ENCODE data around the gene GNAQ.
"Not testable (repeated sequence)": the region's sequence is repeated elsewhere in the genome, so short reads cannot be mapped to it uniquely, and the experiment has no call there.

GNAQ gene

DNA sequence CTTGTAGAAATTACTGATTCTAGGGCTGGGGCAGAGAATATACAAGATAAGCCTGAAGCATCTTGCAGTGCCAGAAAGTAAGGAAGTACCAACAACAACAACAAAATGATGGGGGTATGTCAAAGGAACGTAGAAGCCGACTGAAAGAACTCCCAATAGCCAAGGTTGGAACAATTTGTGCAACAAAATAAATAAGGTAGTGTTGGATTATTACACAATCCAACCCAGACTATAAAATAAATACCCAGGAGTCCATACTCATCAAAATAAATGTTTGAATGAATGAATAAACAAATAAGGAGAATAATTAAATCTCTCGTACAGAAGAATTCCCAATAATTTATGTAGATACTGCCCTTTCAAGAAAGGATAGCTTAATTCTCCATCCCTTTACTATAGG is 31.1 kb upstream of the GNAQ start:
- no peak for DNase-seq (ENCODE audit: extremely low spot score)
- TF ChIP-seq, protein P1, sequence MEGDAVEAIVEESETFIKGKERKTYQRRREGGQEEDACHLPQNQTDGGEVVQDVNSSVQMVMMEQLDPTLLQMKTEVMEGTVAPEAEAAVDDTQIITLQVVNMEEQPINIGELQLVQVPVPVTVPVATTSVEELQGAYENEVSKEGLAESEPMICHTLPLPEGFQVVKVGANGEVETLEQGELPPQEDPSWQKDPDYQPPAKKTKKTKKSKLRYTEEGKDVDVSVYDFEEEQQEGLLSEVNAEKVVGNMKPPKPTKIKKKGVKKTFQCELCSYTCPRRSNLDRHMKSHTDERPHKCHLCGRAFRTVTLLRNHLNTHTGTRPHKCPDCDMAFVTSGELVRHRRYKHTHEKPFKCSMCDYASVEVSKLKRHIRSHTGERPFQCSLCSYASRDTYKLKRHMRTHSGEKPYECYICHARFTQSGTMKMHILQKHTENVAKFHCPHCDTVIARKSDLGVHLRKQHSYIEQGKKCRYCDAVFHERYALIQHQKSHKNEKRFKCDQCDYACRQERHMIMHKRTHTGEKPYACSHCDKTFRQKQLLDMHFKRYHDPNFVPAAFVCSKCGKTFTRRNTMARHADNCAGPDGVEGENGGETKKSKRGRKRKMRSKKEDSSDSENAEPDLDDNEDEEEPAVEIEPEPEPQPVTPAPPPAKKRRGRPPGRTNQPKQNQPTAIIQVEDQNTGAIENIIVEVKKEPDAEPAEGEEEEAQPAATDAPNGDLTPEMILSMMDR (IDR thresholded peaks at IDR 0.05; ENCODE audit: control extremely low read depth, extremely low read depth, low read depth, missing control alignments) = no peak
- ChIA-PET CTCF (no interaction called here), POLR2A (no interaction called here)

DNA sequence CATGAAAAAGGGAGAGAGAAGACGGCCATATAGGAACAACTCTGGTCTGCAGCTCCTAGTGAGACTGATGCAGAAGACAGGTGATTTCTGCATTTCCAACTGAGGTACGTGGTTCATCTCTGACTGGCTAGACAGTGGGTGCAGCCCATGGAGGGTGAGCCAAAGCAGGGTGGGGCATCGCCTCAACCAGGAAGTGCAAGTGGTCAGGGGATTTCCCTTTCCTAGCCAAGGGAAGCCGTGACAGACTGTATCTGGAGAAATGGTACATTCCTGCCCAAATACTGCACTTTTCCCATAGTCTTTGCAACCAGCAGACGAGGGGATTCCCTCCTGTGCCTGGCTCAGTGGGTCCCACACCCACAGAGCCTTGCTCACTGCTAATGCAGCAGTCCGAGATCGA is 22.6 kb upstream of the GNAQ start:
- CTCF ChIA-PET = interaction anchor here (2.7 kb wide), 1 partner anchor 19 kb away, joined by 8 read pairs; no protein-coding TSS in a partner anchor
- DNase-seq (ENCODE audit: extremely low spot score); POLR2A ChIA-PET: not testable (repeated sequence)

- ChIA-PET CTCF (interaction anchor here (1.1 to 2.7 kb wide), 2 partner anchors 18 to 77 kb away, joined by 3 to 8 read pairs; no protein-coding TSS in a partner anchor), POLR2A (no interaction called here)
- TF ChIP-seq, protein P1 (IDR thresholded peaks at IDR 0.05; ENCODE audit: control extremely low read depth, extremely low read depth, low read depth, missing control alignments) = no peak
- DNase-seq (ENCODE audit: extremely low spot score) = no peak
Measured at GRCh38 chr9:78053627-78054026, 22.0 kb upstream of the GNAQ start.

DNA sequence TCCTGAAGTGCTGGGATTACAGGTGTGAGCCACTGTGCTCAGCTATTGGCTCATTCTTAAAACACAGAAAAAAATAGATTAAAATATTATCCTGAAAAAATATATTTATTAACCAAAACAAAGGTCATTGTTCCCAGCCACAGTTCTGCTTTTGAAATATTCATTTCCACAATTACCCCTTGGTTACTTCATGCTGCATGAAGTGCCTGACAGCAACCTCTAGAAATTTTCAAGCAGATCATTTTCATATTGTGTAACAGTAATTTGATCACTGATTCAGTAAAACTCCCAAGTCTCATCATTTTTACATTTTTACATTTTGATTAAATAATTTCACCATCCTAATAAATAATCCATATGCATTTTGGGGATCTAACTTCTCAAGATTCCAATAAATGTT is 18.8 kb upstream of the GNAQ start:
- TF ChIP-seq, protein P1 (IDR thresholded peaks at IDR 0.05; ENCODE audit: control extremely low read depth, extremely low read depth, low read depth, missing control alignments) = no peak
- CTCF ChIA-PET = interaction anchor here (2.1 kb wide), 1 partner anchor 11 kb away, joined by 8 read pairs; no protein-coding TSS in a partner anchor
- POLR2A ChIA-PET = no interaction called here
- no peak for DNase-seq (ENCODE audit: extremely low spot score)

- CTCF ChIA-PET = interaction anchor here (0.9 kb wide), 1 partner anchor 14 kb away, joined by 3 read pairs; no protein-coding TSS in a partner anchor
- POLR2A ChIA-PET = no interaction called here
- TF ChIP-seq, protein P1 (IDR thresholded peaks at IDR 0.05; ENCODE audit: control extremely low read depth, extremely low read depth, low read depth, missing control alignments) = no peak
- no peak for DNase-seq (ENCODE audit: extremely low spot score)
Measured at GRCh38 chr9:78049484-78049883, 17.9 kb upstream of the GNAQ start.

- TF ChIP-seq, protein P1 (IDR thresholded peaks at IDR 0.05; ENCODE audit: control extremely low read depth, extremely low read depth, low read depth, missing control alignments) = no peak
- ChIA-PET POLR2A (no interaction called here), CTCF (interaction anchor here (3.8 kb wide), 1 partner anchor 11 kb away, joined by 26 read pairs; no protein-coding TSS in a partner anchor)
- no peak for DNase-seq (ENCODE audit: extremely low spot score)
Measured at GRCh38 chr9:78047106-78047505, 15.5 kb upstream of the GNAQ start.

DNA sequence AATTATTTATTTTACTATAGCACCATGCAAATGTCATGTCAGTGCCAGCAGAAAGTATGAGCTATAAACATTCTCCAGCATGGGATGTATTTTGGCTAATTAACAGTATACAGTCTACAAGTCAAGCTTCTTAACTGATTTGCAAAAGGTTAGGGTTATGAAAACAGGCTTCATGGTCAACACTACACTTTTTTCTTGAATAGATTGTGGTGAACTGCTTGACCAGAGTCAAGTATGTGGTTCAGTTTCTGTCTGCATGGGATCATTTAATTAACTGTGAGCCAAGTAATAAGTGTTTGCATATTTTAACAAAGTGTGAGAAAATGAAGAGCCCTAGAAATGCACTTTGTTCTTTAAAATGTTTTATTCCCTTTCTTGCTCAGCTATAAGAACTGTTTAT is 14.5 kb upstream of the GNAQ start:
- ChIA-PET POLR2A (no interaction called here), CTCF (interaction anchor here (0.8 to 3.8 kb wide), 4 partner anchors 10 to 22 kb away, joined by 3 to 26 read pairs (median 3); no protein-coding TSS in a partner anchor)
- TF ChIP-seq, protein P1 (IDR thresholded peaks at IDR 0.05; ENCODE audit: control extremely low read depth, extremely low read depth, low read depth, missing control alignments) = no peak
- DNase-seq (ENCODE audit: extremely low spot score) = no peak

All from GM10248 (cell line).